A549 (cell line): Measurements from ENCODE around the gene TMEM135.

Experiments
- BHLHE40 ChIP-seq: IDR thresholded peaks from 2 replicates; pipeline ENCODE4 v1.6.1; 2012; ENCODE audit warnings: low read depth, low read length, inconsistent platforms
- EP300 ChIP-seq, 2 experiments: fragments of >200 bp; sonication (Bioruptor Twin); formaldehyde crosslinking; IDR thresholded peaks; 2 replicates in 1 of 2; 3 replicates in 1 of 2; pipeline ENCODE4 v1.6.1; 2016 to 2017
- MYC ChIP-seq: IDR thresholded peaks from 2 replicates; pipeline ENCODE4 v1.6.1; 2012; ENCODE audit warnings: mild to moderate bottlenecking, inconsistent platforms, low read length, improper control_type of control experiment, borderline replicate concordance
- POLR2A ChIP-seq: IDR thresholded peaks from 2 replicates; pipeline ENCODE4 v1.6.1; 2012; ENCODE audit warnings: mild to moderate bottlenecking, low read length
- ZFP36 ChIP-seq: fragments of 450-650 bp; IDR thresholded peaks from 2 replicates; pipeline ENCODE4 v1.6.1; 2014; ENCODE audit warnings: borderline replicate concordance; ENCODE audit not compliant: partially characterized antibody
- TF ChIP-seq, protein P1 (sequence below): fragments of 450-650 bp; IDR thresholded peaks from 2 replicates; pipeline ENCODE4 v1.6.1; 2014; ENCODE audit warnings: antibody characterized with exemption
- TF ChIP-seq, protein P2 (sequence below): IDR thresholded peaks from 2 replicates; pipeline ENCODE4 v1.6.1; 2012; ENCODE audit warnings: low read depth, borderline replicate concordance
- TF ChIP-seq, protein P3 (sequence below): fragments of 200-600 bp; sonication (generic); IDR thresholded peaks from 2 replicates; pipeline ENCODE4 v1.6.1; 2016; ENCODE audit warnings: antibody characterized with exemption, mild to moderate bottlenecking, moderate library complexity
- TF ChIP-seq, protein P4 (sequence below): IDR thresholded peaks from 2 replicates; pipeline ENCODE4 v1.6.1; 2012
- TF ChIP-seq, protein P5 (sequence below): fragments of >200 bp; sonication (Bioruptor Twin); formaldehyde crosslinking; IDR thresholded peaks from 3 replicates; pipeline ENCODE4 v1.5.1; 2016

DNA sequence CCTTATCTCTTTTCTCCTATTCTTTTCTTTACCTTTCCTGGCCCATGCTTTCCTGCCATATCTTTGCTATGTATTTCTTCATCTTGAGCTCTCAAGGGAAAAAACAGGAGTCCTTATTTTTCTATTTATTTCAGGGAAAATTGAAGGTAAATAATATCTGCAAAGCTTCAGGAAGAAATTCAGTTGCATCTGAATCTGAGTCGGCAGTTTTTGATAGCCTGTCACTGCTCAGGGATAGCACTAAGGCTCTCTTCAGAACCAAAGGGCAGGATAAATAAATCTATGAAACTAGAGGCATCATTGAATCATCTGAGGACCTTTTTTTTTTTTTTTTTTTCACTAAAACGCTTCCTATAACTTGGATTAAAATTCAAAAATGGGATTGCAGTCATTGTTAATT lies 288.9 kb downstream of the TMEM135 start:
- TF ChIP-seq, protein P1, sequence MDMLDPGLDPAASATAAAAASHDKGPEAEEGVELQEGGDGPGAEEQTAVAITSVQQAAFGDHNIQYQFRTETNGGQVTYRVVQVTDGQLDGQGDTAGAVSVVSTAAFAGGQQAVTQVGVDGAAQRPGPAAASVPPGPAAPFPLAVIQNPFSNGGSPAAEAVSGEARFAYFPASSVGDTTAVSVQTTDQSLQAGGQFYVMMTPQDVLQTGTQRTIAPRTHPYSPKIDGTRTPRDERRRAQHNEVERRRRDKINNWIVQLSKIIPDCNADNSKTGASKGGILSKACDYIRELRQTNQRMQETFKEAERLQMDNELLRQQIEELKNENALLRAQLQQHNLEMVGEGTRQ = no peak
- TF ChIP-seq, protein P2, sequence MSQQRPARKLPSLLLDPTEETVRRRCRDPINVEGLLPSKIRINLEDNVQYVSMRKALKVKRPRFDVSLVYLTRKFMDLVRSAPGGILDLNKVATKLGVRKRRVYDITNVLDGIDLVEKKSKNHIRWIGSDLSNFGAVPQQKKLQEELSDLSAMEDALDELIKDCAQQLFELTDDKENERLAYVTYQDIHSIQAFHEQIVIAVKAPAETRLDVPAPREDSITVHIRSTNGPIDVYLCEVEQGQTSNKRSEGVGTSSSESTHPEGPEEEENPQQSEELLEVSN = no peak
- TF ChIP-seq, protein P3, sequence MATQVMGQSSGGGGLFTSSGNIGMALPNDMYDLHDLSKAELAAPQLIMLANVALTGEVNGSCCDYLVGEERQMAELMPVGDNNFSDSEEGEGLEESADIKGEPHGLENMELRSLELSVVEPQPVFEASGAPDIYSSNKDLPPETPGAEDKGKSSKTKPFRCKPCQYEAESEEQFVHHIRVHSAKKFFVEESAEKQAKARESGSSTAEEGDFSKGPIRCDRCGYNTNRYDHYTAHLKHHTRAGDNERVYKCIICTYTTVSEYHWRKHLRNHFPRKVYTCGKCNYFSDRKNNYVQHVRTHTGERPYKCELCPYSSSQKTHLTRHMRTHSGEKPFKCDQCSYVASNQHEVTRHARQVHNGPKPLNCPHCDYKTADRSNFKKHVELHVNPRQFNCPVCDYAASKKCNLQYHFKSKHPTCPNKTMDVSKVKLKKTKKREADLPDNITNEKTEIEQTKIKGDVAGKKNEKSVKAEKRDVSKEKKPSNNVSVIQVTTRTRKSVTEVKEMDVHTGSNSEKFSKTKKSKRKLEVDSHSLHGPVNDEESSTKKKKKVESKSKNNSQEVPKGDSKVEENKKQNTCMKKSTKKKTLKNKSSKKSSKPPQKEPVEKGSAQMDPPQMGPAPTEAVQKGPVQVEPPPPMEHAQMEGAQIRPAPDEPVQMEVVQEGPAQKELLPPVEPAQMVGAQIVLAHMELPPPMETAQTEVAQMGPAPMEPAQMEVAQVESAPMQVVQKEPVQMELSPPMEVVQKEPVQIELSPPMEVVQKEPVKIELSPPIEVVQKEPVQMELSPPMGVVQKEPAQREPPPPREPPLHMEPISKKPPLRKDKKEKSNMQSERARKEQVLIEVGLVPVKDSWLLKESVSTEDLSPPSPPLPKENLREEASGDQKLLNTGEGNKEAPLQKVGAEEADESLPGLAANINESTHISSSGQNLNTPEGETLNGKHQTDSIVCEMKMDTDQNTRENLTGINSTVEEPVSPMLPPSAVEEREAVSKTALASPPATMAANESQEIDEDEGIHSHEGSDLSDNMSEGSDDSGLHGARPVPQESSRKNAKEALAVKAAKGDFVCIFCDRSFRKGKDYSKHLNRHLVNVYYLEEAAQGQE = no peak
- TF ChIP-seq EP300 (IDR thresholded peaks at IDR 0.05) (no peak), POLR2A (no peak), MYC (no peak), BHLHE40 (no peak), ZFP36 (no peak)
- TF ChIP-seq, protein P4, sequence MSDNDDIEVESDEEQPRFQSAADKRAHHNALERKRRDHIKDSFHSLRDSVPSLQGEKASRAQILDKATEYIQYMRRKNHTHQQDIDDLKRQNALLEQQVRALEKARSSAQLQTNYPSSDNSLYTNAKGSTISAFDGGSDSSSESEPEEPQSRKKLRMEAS = no peak
- TF ChIP-seq, protein P5, sequence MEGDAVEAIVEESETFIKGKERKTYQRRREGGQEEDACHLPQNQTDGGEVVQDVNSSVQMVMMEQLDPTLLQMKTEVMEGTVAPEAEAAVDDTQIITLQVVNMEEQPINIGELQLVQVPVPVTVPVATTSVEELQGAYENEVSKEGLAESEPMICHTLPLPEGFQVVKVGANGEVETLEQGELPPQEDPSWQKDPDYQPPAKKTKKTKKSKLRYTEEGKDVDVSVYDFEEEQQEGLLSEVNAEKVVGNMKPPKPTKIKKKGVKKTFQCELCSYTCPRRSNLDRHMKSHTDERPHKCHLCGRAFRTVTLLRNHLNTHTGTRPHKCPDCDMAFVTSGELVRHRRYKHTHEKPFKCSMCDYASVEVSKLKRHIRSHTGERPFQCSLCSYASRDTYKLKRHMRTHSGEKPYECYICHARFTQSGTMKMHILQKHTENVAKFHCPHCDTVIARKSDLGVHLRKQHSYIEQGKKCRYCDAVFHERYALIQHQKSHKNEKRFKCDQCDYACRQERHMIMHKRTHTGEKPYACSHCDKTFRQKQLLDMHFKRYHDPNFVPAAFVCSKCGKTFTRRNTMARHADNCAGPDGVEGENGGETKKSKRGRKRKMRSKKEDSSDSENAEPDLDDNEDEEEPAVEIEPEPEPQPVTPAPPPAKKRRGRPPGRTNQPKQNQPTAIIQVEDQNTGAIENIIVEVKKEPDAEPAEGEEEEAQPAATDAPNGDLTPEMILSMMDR = no peak
